Activated CD4-positive, alpha-beta T cell treated with anti-CD3 and anti-CD28 coated beads for 24 hours (primary cell): Measurements from ENCODE around the gene FBXO9.

Experiments
- DNase-seq, 2 donors: peaks; one replicate each; pipeline ENCODE4 v3.0.0-alpha.2; 2020; ENCODE audit warnings: low read depth in 2 of 2

Gene FBXO9

GRCh38 chr6:53134601-53135235 is 69.5 kb downstream of the FBXO9 start:
- DNase-seq: no peak

- no peak for DNase-seq
Observed at GRCh38 chr6:53136000-53136609, 70.9 kb downstream of the FBXO9 start.

- DNase-seq: no peak
Observed at GRCh38 chr6:53139841-53140413, 74.7 kb downstream of the FBXO9 start.

- no peak for DNase-seq
Observed at GRCh38 chr6:53142810-53143209, 77.6 kb downstream of the FBXO9 start.

- no peak for DNase-seq
Observed at GRCh38 chr6:53143710-53144109, 78.5 kb downstream of the FBXO9 start.

GRCh38 chr6:53144802-53145201 is 79.6 kb downstream of the FBXO9 start:
- DNase-seq: no peak

GRCh38 chr6:53148684-53149083 is 83.5 kb downstream of the FBXO9 start, which contains the start of gene GCM1:
Gene GCM1 (minus strand): TSS chr6:53148841. CDS start chr6:53145632, 3,209 bp downstream.
- DNase-seq: no peak
